K562 (cell line): ENCODE data around the gene SPEG. TPM values are rescaled to one million over a fixed set of nuclear protein-coding genes. Genes with fewer than 3 reads are reported as not detected.

Experiments
- ARHGAP35 ChIP-seq: fragments of 450-650 bp; IDR thresholded peaks from 2 replicates; pipeline ENCODE4 v1.6.1; 2018; ENCODE audit not compliant: partially characterized antibody
- ATF2 ChIP-seq: sonication (generic); formaldehyde crosslinking; IDR thresholded peaks from 2 replicates; pipeline ENCODE4 v1.8.1; 2022; ENCODE audit warnings: missing genetic modification reagents
- CTCF ChIP-seq, 3 experiments: IDR thresholded peaks in 2 of 3; conservative IDR thresholded peaks in 1 of 3; 2 replicates each; pipeline ENCODE4 v1.5.1; 2011 to 2012; ENCODE audit warnings: low read length in 3 of 3, mild to moderate bottlenecking in 3 of 3, control low read depth in 2 of 3, improper control_type of control experiment in 1 of 3, inconsistent platforms in 1 of 3, low read depth in 1 of 3, mixed read lengths in 1 of 3, moderate library complexity in 1 of 3; ENCODE audit not compliant: insufficient read depth in 2 of 3
- DEAF1 ChIP-seq: fragments of 450-650 bp; formaldehyde crosslinking; IDR thresholded peaks from 2 replicates; pipeline ENCODE4 v1.4.0; 2020; ENCODE audit warnings: mild to moderate bottlenecking, moderate library complexity
- DIDO1 ChIP-seq: fragments of 450-650 bp; IDR thresholded peaks from 2 replicates; pipeline ENCODE4 v1.6.1; 2016; ENCODE audit warnings: low read depth, missing biosample characterization, missing genetic modification characterization
- FOSL1 ChIP-seq: fragments of 200-800 bp; sonication (Bioruptor generic); conservative IDR thresholded peaks from 2 replicates; pipeline ENCODE4 v1.6.1; 2016; ENCODE audit warnings: missing genetic modification characterization, missing compliant biosample characterization
- GTF2B ChIP-seq: IDR thresholded peaks from 2 replicates; pipeline ENCODE4 v1.6.1; 2011; ENCODE audit not compliant: insufficient read length; ENCODE audit errors: extremely low read depth
- RBM17 ChIP-seq: fragments of 200-400 bp; formaldehyde crosslinking; IDR thresholded peaks from 2 replicates; pipeline ENCODE4 v1.6.1; 2017; ENCODE audit warnings: low read depth, mild to moderate bottlenecking, low read length, borderline replicate concordance
- RREB1 ChIP-seq: fragments of 250-450 bp; sonication (Bioruptor Pico); IDR thresholded peaks from 2 replicates; pipeline ENCODE4 v1.4.0; 2020
- SMC3 ChIP-seq: conservative IDR thresholded peaks from 2 replicates; pipeline ENCODE4 v1.6.1; 2011; ENCODE audit warnings: low read depth, low read length, improper control_type of control experiment; ENCODE audit not compliant: insufficient read depth
- SRSF1 ChIP-seq: fragments of 200-400 bp; formaldehyde crosslinking; IDR thresholded peaks from 2 replicates; pipeline ENCODE4 v1.6.1; 2017; ENCODE audit warnings: mild to moderate bottlenecking, low read depth, low read length, moderate library complexity
- TAF7 ChIP-seq: fragments of 450-650 bp; IDR thresholded peaks from 2 replicates; pipeline ENCODE4 v1.6.1; 2016; ENCODE audit warnings: missing genetic modification characterization, missing compliant biosample characterization
- ZEB2 ChIP-seq: fragments of 450-650 bp; IDR thresholded peaks from 2 replicates; pipeline ENCODE4 v1.6.1; 2016
- ZNF740 ChIP-seq, 3 experiments: fragments of 200-800 bp in 1 of 3; sonication (Bioruptor generic) in 1 of 3; sonication (generic) in 1 of 3; formaldehyde crosslinking in 1 of 3; IDR thresholded peaks; 2 replicates each; pipeline versions ENCODE4 v1.6.1 to v1.8.0; 2016 to 2022; ENCODE audit warnings: mild to moderate bottlenecking in 2 of 3, missing compliant biosample characterization in 2 of 3, missing genetic modification characterization in 2 of 3, missing genetic modification reagents in 1 of 3
- polyA plus RNA-seq, 8 experiments: library from polyadenylated mRNA; depleted of rRNA in 4 of 8; stranded (reverse) in 5 of 8; unstranded in 3 of 8; fragments of >200 nt; fragmentation: Nextera tagmentation in 2 of 8; fragmentation: Illumina TruSeq in 1 of 8; extraction: Ambion mirVana in 2 of 8; extraction: Trizol in 1 of 8; gene quantifications; 2 replicates each; pipeline versions ENCODE4 v1.2.1 to v1.2.3, GENCODE V29; 2011 to 2014; ENCODE audit warnings: inconsistent platforms in 1 of 8, missing spikeins in 1 of 8
- total RNA-seq, 7 experiments: library from RNA; depleted of rRNA in 6 of 7; stranded (reverse); fragments of >200 nt in 6 of 7; fragmentation: Illumina TruSeq in 2 of 7; extraction: Trizol in 2 of 7; gene quantifications; 2 replicates each; pipeline versions ENCODE4 v1.2.1 to v1.2.3, GENCODE V29; 2011 to 2021; ENCODE audit warnings: low replicate concordance in 1 of 7

SPEG gene
- total and polyA plus RNA-seq, 9 of the 15 experiments (the other 6 are each of a cell fraction or from before 2014, with no cell fraction given): 0.49 to 8.7 (median 3.0) TPM

- TF ChIP-seq ATF2 (CRISPR knock-in tag) (no peak), RREB1 (CRISPR knock-in tag) (no peak), CTCF (IDR thresholded peaks at IDR 0.05 in 2 of 3, conservative IDR thresholded peaks at IDR 0.05 in 1 of 3; ENCODE audit: insufficient read depth in 2 of 3, low read depth in 1 of 3, low read length in 3 of 3) (peak; percentile 68 to 73 (median 69)), GTF2B (no peak), ARHGAP35 (no peak), ZEB2 (no peak), RBM17 (no peak), TAF7 (tag) (no peak), ZNF740 (CRISPR knock-in tag; IDR thresholded peaks at IDR 0.05) (no peak), ZNF740 (tag; IDR thresholded peaks at IDR 0.05) (0 out of 4 replicates have a peak, but pooled peaks of 1 of the 2 experiments have one; percentile 24), DIDO1 (no peak), DEAF1 (CRISPR knock-in tag) (no peak), FOSL1 (no peak), SMC3 (peak; percentile 58), SRSF1 (no peak)
These were observed 61.0 kb downstream of the SPEG start (continued) for GRCh38 chr2:219495531-219496122.
